HepG2 (cell line): ENCODE results near the gene SH2D5. TPM values are rescaled to one million over a fixed set of nuclear protein-coding genes. Genes with fewer than 3 reads are reported as not detected.

Experiments used
- ATRX ChIP-seq: sonication (generic); formaldehyde crosslinking; IDR thresholded peaks from 2 replicates; pipeline ENCODE4 v1.4.0; 2020; ENCODE audit warnings: missing genetic modification reagents, borderline replicate concordance
- KLF15 ChIP-seq: sonication (generic); formaldehyde crosslinking; IDR thresholded peaks from 2 replicates; pipeline ENCODE4 v1.8.1; 2023; ENCODE audit warnings: borderline replicate concordance, mild to moderate bottlenecking, inconsistent platforms, missing genetic modification reagents, mixed read lengths
- PAWR ChIP-seq: sonication (generic); formaldehyde crosslinking; IDR thresholded peaks from 2 replicates; pipeline ENCODE4 v1.4.0; 2020; ENCODE audit warnings: missing genetic modification reagents, mild to moderate bottlenecking, borderline replicate concordance
- RAD21 ChIP-seq: fragments of 450-650 bp; formaldehyde crosslinking; IDR thresholded peaks from 2 replicates; pipeline ENCODE4 v1.5.0; 2020; ENCODE audit warnings: mild to moderate bottlenecking
- RFX1 ChIP-seq: fragments of 450-650 bp; IDR thresholded peaks from 2 replicates; pipeline ENCODE4 v1.6.1; 2017
- SMAD1 ChIP-seq: sonication (generic); formaldehyde crosslinking; IDR thresholded peaks from 2 replicates; pipeline ENCODE4 v1.4.0; 2020; ENCODE audit warnings: missing genetic modification reagents, low read depth, mild to moderate bottlenecking, borderline replicate concordance
- ZNF260 ChIP-seq: sonication (generic); formaldehyde crosslinking; IDR thresholded peaks from 2 replicates; pipeline ENCODE4 v1.4.0; 2020; ENCODE audit warnings: missing genetic modification reagents, low read depth, mild to moderate bottlenecking, borderline replicate concordance
- ZNF446 ChIP-seq: sonication (generic); formaldehyde crosslinking; IDR thresholded peaks from 2 replicates; pipeline ENCODE4 v1.5.0; 2020; ENCODE audit warnings: mild to moderate bottlenecking, missing genetic modification reagents
- ZNF619 ChIP-seq: sonication (generic); formaldehyde crosslinking; IDR thresholded peaks from 2 replicates; pipeline ENCODE4 v1.4.0; 2020; ENCODE audit warnings: mild to moderate bottlenecking, missing genetic modification reagents
- polyA plus RNA-seq, 8 experiments: library from polyadenylated mRNA; depleted of rRNA in 3 of 8; stranded (reverse) in 7 of 8; unstranded in 1 of 8; fragments of >200 nt; fragmentation: Illumina TruSeq in 4 of 8; extraction: Trizol in 4 of 8; gene quantifications; 2 replicates each; pipeline versions ENCODE4 v1.2.1 to v1.2.3, GENCODE V29; 2011 to 2016; ENCODE audit warnings: low read depth in 4 of 8, missing spikeins in 1 of 8, mixed read lengths in 1 of 8; ENCODE audit not compliant: insufficient read depth in 1 of 8
- total RNA-seq, 5 experiments: library from RNA; depleted of rRNA; stranded (reverse); fragments of >200 nt; fragmentation: Illumina TruSeq; extraction: Trizol; gene quantifications; 2 replicates each; pipeline ENCODE4 v1.2.3, GENCODE V29; 2016; ENCODE audit warnings: low read depth in 1 of 5
- TF ChIP-seq, protein P1 (sequence below): sonication (generic); formaldehyde crosslinking; IDR thresholded peaks from 2 replicates; pipeline ENCODE4 v1.4.0; 2020; ENCODE audit warnings: mild to moderate bottlenecking, low read depth, missing genetic modification reagents
- TF ChIP-seq, protein P2 (sequence below): sonication (generic); formaldehyde crosslinking; IDR thresholded peaks from 2 replicates; pipeline ENCODE4 v1.4.0; 2020; ENCODE audit warnings: missing genetic modification reagents
- TF ChIP-seq, protein P3 (sequence below): sonication (generic); formaldehyde crosslinking; IDR thresholded peaks from 2 replicates; pipeline ENCODE4 v1.5.1; 2020; ENCODE audit warnings: mild to moderate bottlenecking, missing genetic modification reagents

SH2D5 gene
- total and polyA plus RNA-seq, 2 of the 13 experiments (the other 11 are each of a cell fraction or from before 2014, with no cell fraction given), result 1.2 to 3.4 TPM

DNA sequence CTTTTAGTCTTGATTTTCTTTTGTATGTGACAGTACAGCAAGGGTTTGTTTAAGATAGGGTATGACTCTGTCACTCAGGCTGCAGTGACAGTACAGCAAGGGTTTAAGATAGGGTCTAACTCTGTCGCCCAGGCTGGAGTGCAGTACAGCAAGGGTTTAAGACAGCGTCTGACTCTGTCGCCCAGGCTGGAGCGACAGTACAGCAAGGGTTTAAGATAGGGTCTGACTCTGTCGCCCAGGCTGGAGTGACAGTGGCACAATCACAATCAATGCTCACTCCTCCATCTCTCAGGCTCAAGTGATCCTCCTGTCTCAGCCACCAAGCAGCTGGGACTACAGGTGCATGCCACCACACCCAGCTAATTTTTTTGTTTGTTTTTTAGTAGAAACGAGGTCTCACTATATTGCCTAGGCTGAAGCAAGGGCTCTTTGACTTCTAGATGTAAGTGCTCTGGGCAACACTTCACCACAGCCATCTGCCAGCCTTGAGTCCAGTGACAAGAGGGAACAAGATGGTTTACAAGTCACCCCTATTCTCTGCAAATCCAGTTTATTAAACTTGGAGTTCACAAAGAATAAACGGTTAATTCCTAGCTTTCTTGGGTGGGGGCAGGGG lies 965 bp upstream of the SH2D5 start (continued):
- TF ChIP-seq, protein P1, sequence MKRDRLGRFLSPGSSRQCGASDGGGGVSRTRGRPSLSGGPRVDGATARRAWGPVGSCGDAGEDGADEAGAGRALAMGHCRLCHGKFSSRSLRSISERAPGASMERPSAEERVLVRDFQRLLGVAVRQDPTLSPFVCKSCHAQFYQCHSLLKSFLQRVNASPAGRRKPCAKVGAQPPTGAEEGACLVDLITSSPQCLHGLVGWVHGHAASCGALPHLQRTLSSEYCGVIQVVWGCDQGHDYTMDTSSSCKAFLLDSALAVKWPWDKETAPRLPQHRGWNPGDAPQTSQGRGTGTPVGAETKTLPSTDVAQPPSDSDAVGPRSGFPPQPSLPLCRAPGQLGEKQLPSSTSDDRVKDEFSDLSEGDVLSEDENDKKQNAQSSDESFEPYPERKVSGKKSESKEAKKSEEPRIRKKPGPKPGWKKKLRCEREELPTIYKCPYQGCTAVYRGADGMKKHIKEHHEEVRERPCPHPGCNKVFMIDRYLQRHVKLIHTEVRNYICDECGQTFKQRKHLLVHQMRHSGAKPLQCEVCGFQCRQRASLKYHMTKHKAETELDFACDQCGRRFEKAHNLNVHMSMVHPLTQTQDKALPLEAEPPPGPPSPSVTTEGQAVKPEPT (CRISPR knock-in tag), result no peak
- TF ChIP-seq ZNF260 (no peak), ZNF446 (no peak), PAWR (CRISPR knock-in tag) (0 out of 2 replicates have a peak, but pooled peaks have one; percentile 52), RFX1 (no peak), ATRX (CRISPR knock-in tag) (no peak), SMAD1 (CRISPR knock-in tag) (no peak), RAD21 (CRISPR knock-in tag) (no peak), ZNF619 (CRISPR knock-in tag) (no peak), KLF15 (CRISPR knock-in tag) (no peak)
- TF ChIP-seq, protein P2, sequence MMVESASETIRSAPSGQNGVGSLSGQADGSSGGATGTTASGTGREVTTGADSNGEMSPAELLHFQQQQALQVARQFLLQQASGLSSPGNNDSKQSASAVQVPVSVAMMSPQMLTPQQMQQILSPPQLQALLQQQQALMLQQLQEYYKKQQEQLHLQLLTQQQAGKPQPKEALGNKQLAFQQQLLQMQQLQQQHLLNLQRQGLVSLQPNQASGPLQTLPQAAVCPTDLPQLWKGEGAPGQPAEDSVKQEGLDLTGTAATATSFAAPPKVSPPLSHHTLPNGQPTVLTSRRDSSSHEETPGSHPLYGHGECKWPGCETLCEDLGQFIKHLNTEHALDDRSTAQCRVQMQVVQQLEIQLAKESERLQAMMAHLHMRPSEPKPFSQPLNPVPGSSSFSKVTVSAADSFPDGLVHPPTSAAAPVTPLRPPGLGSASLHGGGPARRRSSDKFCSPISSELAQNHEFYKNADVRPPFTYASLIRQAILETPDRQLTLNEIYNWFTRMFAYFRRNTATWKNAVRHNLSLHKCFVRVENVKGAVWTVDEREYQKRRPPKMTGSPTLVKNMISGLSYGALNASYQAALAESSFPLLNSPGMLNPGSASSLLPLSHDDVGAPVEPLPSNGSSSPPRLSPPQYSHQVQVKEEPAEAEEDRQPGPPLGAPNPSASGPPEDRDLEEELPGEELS (CRISPR knock-in tag), result no peak
- TF ChIP-seq, protein P3, sequence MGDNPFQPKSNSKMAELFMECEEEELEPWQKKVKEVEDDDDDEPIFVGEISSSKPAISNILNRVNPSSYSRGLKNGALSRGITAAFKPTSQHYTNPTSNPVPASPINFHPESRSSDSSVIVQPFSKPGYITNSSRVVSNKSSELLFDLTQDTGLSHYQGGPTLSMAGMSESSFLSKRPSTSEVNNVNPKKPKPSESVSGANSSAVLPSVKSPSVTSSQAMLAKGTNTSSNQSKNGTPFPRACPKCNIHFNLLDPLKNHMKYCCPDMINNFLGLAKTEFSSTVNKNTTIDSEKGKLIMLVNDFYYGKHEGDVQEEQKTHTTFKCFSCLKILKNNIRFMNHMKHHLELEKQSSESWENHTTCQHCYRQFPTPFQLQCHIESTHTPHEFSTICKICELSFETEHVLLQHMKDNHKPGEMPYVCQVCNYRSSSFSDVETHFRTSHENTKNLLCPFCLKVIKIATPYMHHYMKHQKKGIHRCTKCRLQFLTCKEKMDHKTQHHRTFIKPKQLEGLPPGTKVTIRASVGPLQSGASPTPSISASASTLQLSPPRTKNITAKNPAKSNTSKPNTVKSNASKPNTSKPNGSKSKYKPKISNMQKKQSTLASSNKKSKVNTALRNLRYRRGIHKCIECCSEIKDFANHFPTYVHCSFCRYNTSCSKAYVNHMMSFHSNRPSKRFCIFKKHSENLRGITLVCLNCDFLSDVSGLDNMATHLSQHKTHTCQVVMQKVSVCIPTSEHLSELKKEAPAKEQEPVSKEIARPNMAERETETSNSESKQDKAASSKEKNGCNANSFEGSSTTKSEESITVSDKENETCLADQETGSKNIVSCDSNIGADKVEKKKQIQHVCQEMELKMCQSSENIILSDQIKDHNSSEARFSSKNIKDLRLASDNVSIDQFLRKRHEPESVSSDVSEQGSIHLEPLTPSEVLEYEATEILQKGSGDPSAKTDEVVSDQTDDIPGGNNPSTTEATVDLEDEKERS (CRISPR knock-in tag), result peak; percentile 52; the same call in 1 of the 2 replicates
